Sigmoid colon (tissue), 7 donors: ENCODE results near the gene CNTN5. TPM values are rescaled to one million over a fixed set of nuclear protein-coding genes. Genes with fewer than 3 reads are reported as not detected.

ENCODE experiments used
- DNase-seq: peaks from one replicate; pipeline ENCODE4 v3.0.0-alpha.2; 2019
- H3K27ac ChIP-seq, 4 donors: fragments of 200-600 bp; sonication (generic); one replicate each; pipeline ENCODE4 v1.5.1; 2016 to 2019; ENCODE audit warnings: mild to moderate bottlenecking in 1 of 4
- H3K27me3 ChIP-seq, 3 donors: fragments of 200-600 bp; sonication (generic); one replicate each; pipeline ENCODE4 v1.5.1; 2019; ENCODE audit warnings: mild to moderate bottlenecking in 1 of 3
- H3K36me3 ChIP-seq, 4 donors: fragments of 200-600 bp; sonication (generic); one replicate each; pipeline ENCODE4 v1.5.1; 2016 to 2019
- H3K4me1 ChIP-seq, 4 donors: fragments of 200-600 bp; sonication (generic); one replicate each; pipeline ENCODE4 v1.5.1; 2017 to 2019
- H3K4me3 ChIP-seq, 4 donors: fragments of 200-600 bp; sonication (generic); one replicate each; pipeline ENCODE4 v1.5.1; 2017 to 2019; ENCODE audit warnings: mild to moderate bottlenecking in 2 of 4, moderate library complexity in 1 of 4
- H3K9me3 ChIP-seq, 4 donors: fragments of 200-600 bp in 3 of 4; sonication (generic) in 3 of 4; one replicate each; pipeline versions ENCODE4 v1.5.1 to v1.6.1; 2013 to 2019
- CTCF ChIP-seq, 4 experiments: fragments of 450-650 bp in 3 of 4; fragments of 200-600 bp in 1 of 4; IDR thresholded peaks; one replicate each; pipeline ENCODE4 v1.5.1; 2016 to 2019; ENCODE audit warnings: antibody characterized with exemption in 4 of 4, mild to moderate bottlenecking in 3 of 4, moderate library complexity in 2 of 4
- EP300 ChIP-seq, 4 donors: sonication (generic); formaldehyde crosslinking; IDR thresholded peaks; one replicate each; pipeline ENCODE4 v1.6.1; 2017; ENCODE audit warnings: antibody characterized with exemption in 4 of 4
- POLR2A ChIP-seq, 2 donors: fragments of 450-650 bp; IDR thresholded peaks; one replicate each; pipeline ENCODE4 v1.6.1; 2016; ENCODE audit warnings: antibody characterized with exemption in 2 of 2, mild to moderate bottlenecking in 2 of 2, moderate library complexity in 2 of 2
- POLR2AphosphoS5 ChIP-seq, 4 donors: sonication (generic); formaldehyde crosslinking; IDR thresholded peaks; one replicate each; pipeline ENCODE4 v1.6.1; 2017; ENCODE audit warnings: antibody characterized with exemption in 4 of 4
- WGBS, 2 donors: extraction: QIAGEN DNeasy Blood & Tissue Kit; methylation state at CpG; one replicate each; pipeline ENCODE4 v1.1.7; 2013; 5-methylcytosine and 5-hydroxymethylcytosine counted together
- intact Hi-C: fragments of 100-400 bp; cut with DNase I; formaldehyde crosslinking; loops from one replicate; pipeline ENCODE4 v1.15.1; 2023
- polyA plus RNA-seq, 3 donors: library from polyadenylated mRNA; stranded (reverse); fragments of 200-250 nt; gene quantifications; one replicate each; pipeline ENCODE4 v1.2.3, GENCODE V29; 2013
- total RNA-seq, 4 donors: library from RNA; depleted of rRNA; stranded (reverse); fragments of >200 nt; gene quantifications; one replicate each; pipeline ENCODE4 v1.1.0, GENCODE V29; 2016
- donor health status: healthy with polysubstance abuse.
- donor health status: Bipolar disorder and iron deficiency.
- donor health status: healthy.

The CNTN5 gene
- total RNA-seq (under 1 TPM; 0.14 to 0.36 (median 0.22) TPM), polyA plus RNA-seq (under 1 TPM in 1 of 3 donors, not detected in 2; 0.13 TPM)

- Histone ChIP-seq H3K27ac (no peak within 1 kb of the TSS), H3K4me1 (peaks cover 0 to 20% (median 16%) of the 10 kb centered on the region in 4 donors), H3K9me3 (no peaks in the 10 kb centered on the region), H3K27me3 (peaks cover 0 to 76% (median 20%) of the 10 kb centered on the region in 3 donors), H3K4me3 (peak within 1 kb of the TSS in 3 of 4 donors; percentile 17 to 39 (median 38)), H3K36me3 (no peaks in the 10 kb centered on the region)
- WGBS, 2 donors = 1 to 2% methylated on average over 57 of the region's 57 CpGs
- TF ChIP-seq POLR2A (IDR thresholded peaks at IDR 0.05) (no peak), EP300 (IDR thresholded peaks at IDR 0.05) (no peak), CTCF (IDR thresholded peaks at IDR 0.05) (no peak), POLR2AphosphoS5 (IDR thresholded peaks at IDR 0.05) (no peak)
- no peak for DNase-seq
- intact Hi-C loops = no loop called here
Observed at GRCh38 chr11:99020352-99021225, at the start of gene CNTN5. CNTN5 (plus strand) TSS chr11:99020949.

- TF ChIP-seq EP300 (IDR thresholded peaks at IDR 0.05) (no peak), CTCF (IDR thresholded peaks at IDR 0.05) (no peak), POLR2AphosphoS5 (IDR thresholded peaks at IDR 0.05) (no peak), POLR2A (IDR thresholded peaks at IDR 0.05) (no peak)
- Histone ChIP-seq H3K36me3 (no peaks in the 10 kb centered on the region), H3K4me1 (no peaks in the 10 kb centered on the region), H3K27ac (no peak overlapping the region), H3K27me3 (no peaks in the 10 kb centered on the region), H3K4me3 (no peak overlapping the region), H3K9me3 (peaks cover 0 to under 1% (median 0%) of the 10 kb centered on the region in 4 donors)
- intact Hi-C loops = no loop called here
- 32 to 48% methylated on average over 2 of the region's 2 CpGs for WGBS, 2 donors
- no peak for DNase-seq
Observed at GRCh38 chr11:98979205-98979604, 41.5 kb upstream of the CNTN5 start.

- no peak overlapping the region for H3K4me3 ChIP-seq
- H3K27me3 ChIP-seq = peaks cover 0 to 39% (median 15%) of the 10 kb centered on the region in 3 donors
- no peak overlapping the region for H3K27ac ChIP-seq
- no peak for DNase-seq
- no peaks in the 10 kb centered on the region for H3K9me3 ChIP-seq
- WGBS, 2 donors = 16 to 19% methylated on average over 3 of the region's 3 CpGs
- intact Hi-C loops = no loop called here
- H3K36me3 ChIP-seq = no peaks in the 10 kb centered on the region
- TF ChIP-seq EP300 (IDR thresholded peaks at IDR 0.05) (no peak), POLR2A (IDR thresholded peaks at IDR 0.05) (no peak), POLR2AphosphoS5 (IDR thresholded peaks at IDR 0.05) (no peak), CTCF (IDR thresholded peaks at IDR 0.05) (peak; percentile 26 to 83 (median 55))
- H3K4me1 ChIP-seq = peaks cover 0 to 15% (median 12%) of the 10 kb centered on the region in 4 donors
Observed at GRCh38 chr11:99015634-99016454, 4.9 kb upstream of the CNTN5 start.

GRCh38 chr11:99019696-99020095, 1.1 kb upstream of the CNTN5 start:
- H3K36me3 ChIP-seq = no peaks in the 10 kb centered on the region
- WGBS, 2 donors = 46 to 62% methylated on average over 8 of the region's 8 CpGs
- peaks cover 0 to 70% (median 20%) of the 10 kb centered on the region in 3 donors for H3K27me3 ChIP-seq
- intact Hi-C loops = no loop called here
- no peaks in the 10 kb centered on the region for H3K9me3 ChIP-seq
- TF ChIP-seq POLR2A (IDR thresholded peaks at IDR 0.05) = no peak
- no peak for TF ChIP-seq EP300 (IDR thresholded peaks at IDR 0.05)
- TF ChIP-seq POLR2AphosphoS5 (IDR thresholded peaks at IDR 0.05) = no peak
- TF ChIP-seq CTCF (IDR thresholded peaks at IDR 0.05) = no peak
- peaks cover 0 to 20% (median 16%) of the 10 kb centered on the region in 4 donors for H3K4me1 ChIP-seq
- no peak overlapping the region for H3K27ac ChIP-seq
- H3K4me3 ChIP-seq = no peak overlapping the region
- DNase-seq = no peak
